Measurements from ENCODE around the gene GLIS1. TPM values are rescaled to one million over a fixed set of nuclear protein-coding genes. Genes with fewer than 3 reads are reported as not detected.

GLIS1 gene
- total and polyA plus RNA-seq, 2 of the 8 experiments (the other 6 are each of a cell fraction or from before 2014, with no cell fraction given) = 0.15 to 0.22 TPM

DNA sequence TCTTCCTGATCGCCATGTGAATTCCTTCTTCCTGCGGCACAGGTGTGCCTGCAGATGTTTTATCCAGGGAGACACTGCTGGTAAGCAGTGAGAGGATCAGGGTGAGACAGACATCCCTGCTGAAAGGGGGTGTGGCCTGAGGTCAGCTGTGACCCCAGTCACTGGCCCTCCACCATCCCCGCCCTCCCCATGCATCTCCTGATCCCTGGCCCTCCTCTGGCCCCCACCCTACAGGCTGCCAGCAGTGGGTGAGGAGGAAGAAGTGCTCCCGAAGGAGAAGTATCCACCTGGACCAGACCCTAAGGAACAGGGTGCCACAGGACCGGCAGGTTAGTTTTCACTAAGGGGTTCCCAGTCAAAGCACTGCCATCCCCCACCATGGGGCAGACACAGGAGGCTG lies 85.3 kb downstream of the GLIS1 start (continued):
- no peak for TF ChIP-seq CREB1 (IDR thresholded peaks at IDR 0.05)
- no peak for TF ChIP-seq RAD21 (IDR thresholded peaks at IDR 0.05 in 1 of 2, conservative IDR thresholded peaks at IDR 0.05 in 1 of 2; ENCODE audit: low read depth in 2 of 2, low read length in 2 of 2)
- TF ChIP-seq, protein P1, sequence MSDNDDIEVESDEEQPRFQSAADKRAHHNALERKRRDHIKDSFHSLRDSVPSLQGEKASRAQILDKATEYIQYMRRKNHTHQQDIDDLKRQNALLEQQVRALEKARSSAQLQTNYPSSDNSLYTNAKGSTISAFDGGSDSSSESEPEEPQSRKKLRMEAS (IDR thresholded peaks at IDR 0.05) = no peak
- no peak for TF ChIP-seq EGR1 (IDR thresholded peaks at IDR 0.05; ENCODE audit: borderline replicate concordance, low read depth, low read length)
- TF ChIP-seq NRF1 (IDR thresholded peaks at IDR 0.05; ENCODE audit: low read depth, low read length) = no peak
- no peak for TF ChIP-seq PHF8 (conservative IDR thresholded peaks at IDR 0.05; ENCODE audit: low read depth, low read length)
- TF ChIP-seq SIX5 (IDR thresholded peaks at IDR 0.05; ENCODE audit: low read depth, low read length) = no peak

Data from H1 (cell line).